Measurements from ENCODE around the gene PCDHB5. TPM values are rescaled to one million over a fixed set of nuclear protein-coding genes. Genes with fewer than 3 reads are reported as not detected.
"Not testable (repeated sequence)": the region's sequence is repeated elsewhere in the genome, so short reads cannot be mapped to it uniquely, and the experiment has no call there.

The PCDHB5 gene
- total and polyA plus RNA-seq, 2 of the 4 experiments (the other 2 are of a cell fraction), result 0.18 to 0.32 TPM

GRCh38 chr5:141102070-141102469 lies 32.9 kb upstream of the PCDHB5 start:
- peaks cover 14% of the 10 kb centered on the region; the same call in 1 of the 2 replicates for H3K9me3 ChIP-seq (ENCODE audit: control insufficient read depth, insufficient read depth, low read length)
- H2AFZ ChIP-seq (replicated peaks; ENCODE audit: low read length, poor library complexity); H3K36me3 ChIP-seq (ENCODE audit: control insufficient read depth, insufficient read depth, low read length); intact Hi-C loops (cut with micrococcal nuclease); H2BK15ac ChIP-seq (ENCODE audit: low read depth, low read length); POLR2A ChIA-PET (ENCODE audit: unreplicated experiment); H3K4me3 ChIP-seq (ENCODE audit: insufficient read depth, low read depth, low read length); H3K27me3 ChIP-seq (ENCODE audit: control insufficient read depth, insufficient read depth, low read length); H3K56ac ChIP-seq (ENCODE audit: extremely low read depth, insufficient read depth, low read length); H4K5ac ChIP-seq (ENCODE audit: low read depth, low read length); H3K23ac ChIP-seq (ENCODE audit: low read depth, low read length); H3K18ac ChIP-seq (ENCODE audit: low read depth, low read length); H2BK20ac ChIP-seq (ENCODE audit: low read depth, low read length); H3K27ac ChIP-seq (ENCODE audit: insufficient read depth, low read length); H3K4me1 ChIP-seq (ENCODE audit: control insufficient read depth, insufficient read depth, low read length); H3K4ac ChIP-seq (ENCODE audit: low read depth, low read length); H3K9ac ChIP-seq (ENCODE audit: low read depth, low read length); DNase-seq; H3K14ac ChIP-seq (replicated peaks; ENCODE audit: low read depth, low read length); dilution Hi-C loops (cut with HindIII; ENCODE audit: low sequenced_read_pairs, unreplicated experiment); H3K4me2 ChIP-seq (ENCODE audit: low read depth, low read length); H4K91ac ChIP-seq (ENCODE audit: insufficient read depth, low read depth, low read length); H2AK5ac ChIP-seq (ENCODE audit: low read depth, low read length); H2AK9ac ChIP-seq (replicated peaks; ENCODE audit: low read depth, low read length, poor library complexity); H3K9me1 ChIP-seq (ENCODE audit: insufficient read depth, low read length); H2BK120ac ChIP-seq (ENCODE audit: low read depth, low read length); H3K79me1 ChIP-seq (ENCODE audit: low read depth in 1 of 2, low read length in 2 of 2); H2BK5ac ChIP-seq (ENCODE audit: low read depth, low read length, poor library complexity, severe bottlenecking); H4K8ac ChIP-seq (ENCODE audit: low read depth in 2 of 2, low read length in 2 of 2); CTCF ChIA-PET; BruUV-seq (replicated peaks); ATAC-seq (ENCODE audit: low read depth); in situ Hi-C loops (cut with MboI; ENCODE audit: low sequenced_read_pairs); H4K20me1 ChIP-seq (ENCODE audit: insufficient read depth, low read length): not testable (repeated sequence)
- no CpG with 5 or more reads among the region's 39 CpGs for WGBS, 2 experiments (ENCODE audit: extremely low coverage in 2 of 2, insufficient read length in 1 of 2)

DNA sequence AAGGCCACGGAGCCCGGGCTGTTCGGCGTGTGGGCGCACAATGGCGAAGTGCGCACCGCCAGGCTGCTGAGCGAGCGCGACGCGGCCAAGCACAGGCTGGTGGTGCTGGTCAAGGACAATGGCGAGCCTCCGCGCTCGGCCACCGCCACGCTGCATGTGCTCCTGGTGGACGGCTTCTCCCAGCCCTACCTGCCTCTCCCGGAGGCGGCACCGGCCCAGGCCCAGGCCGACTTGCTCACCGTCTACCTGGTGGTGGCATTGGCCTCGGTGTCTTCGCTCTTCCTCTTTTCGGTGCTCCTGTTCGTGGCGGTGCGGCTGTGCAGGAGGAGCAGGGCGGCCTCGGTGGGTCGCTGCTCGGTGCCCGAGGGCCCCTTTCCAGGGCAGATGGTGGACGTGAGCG lies 32.5 kb upstream of the PCDHB5 start:
- H3K79me1 ChIP-seq (ENCODE audit: low read depth in 1 of 2, low read length in 2 of 2); H3K4me1 ChIP-seq (ENCODE audit: control insufficient read depth, insufficient read depth, low read length); H3K4me3 ChIP-seq (ENCODE audit: insufficient read depth, low read depth, low read length); H2BK120ac ChIP-seq (ENCODE audit: low read depth, low read length); H3K4ac ChIP-seq (ENCODE audit: low read depth, low read length); H3K9me1 ChIP-seq (ENCODE audit: insufficient read depth, low read length); POLR2A ChIA-PET (ENCODE audit: unreplicated experiment); H3K27me3 ChIP-seq (ENCODE audit: control insufficient read depth, insufficient read depth, low read length); H2BK5ac ChIP-seq (ENCODE audit: low read depth, low read length, poor library complexity, severe bottlenecking); H3K27ac ChIP-seq (ENCODE audit: insufficient read depth, low read length); H3K14ac ChIP-seq (replicated peaks; ENCODE audit: low read depth, low read length); H3K18ac ChIP-seq (ENCODE audit: low read depth, low read length); BruUV-seq (replicated peaks); H2AK5ac ChIP-seq (ENCODE audit: low read depth, low read length); in situ Hi-C loops (cut with MboI; ENCODE audit: low sequenced_read_pairs); H2AFZ ChIP-seq (replicated peaks; ENCODE audit: low read length, poor library complexity); intact Hi-C loops (cut with micrococcal nuclease); H3K9ac ChIP-seq (ENCODE audit: low read depth, low read length); H2BK20ac ChIP-seq (ENCODE audit: low read depth, low read length); H4K20me1 ChIP-seq (ENCODE audit: insufficient read depth, low read length); H4K8ac ChIP-seq (ENCODE audit: low read depth in 2 of 2, low read length in 2 of 2); H3K4me2 ChIP-seq (ENCODE audit: low read depth, low read length); H3K36me3 ChIP-seq (ENCODE audit: control insufficient read depth, insufficient read depth, low read length); dilution Hi-C loops (cut with HindIII; ENCODE audit: low sequenced_read_pairs, unreplicated experiment); CTCF ChIA-PET; H2AK9ac ChIP-seq (replicated peaks; ENCODE audit: low read depth, low read length, poor library complexity); H3K23ac ChIP-seq (ENCODE audit: low read depth, low read length); DNase-seq; H4K91ac ChIP-seq (ENCODE audit: insufficient read depth, low read depth, low read length); H4K5ac ChIP-seq (ENCODE audit: low read depth, low read length); H3K56ac ChIP-seq (ENCODE audit: extremely low read depth, insufficient read depth, low read length); H2BK15ac ChIP-seq (ENCODE audit: low read depth, low read length); ATAC-seq (ENCODE audit: low read depth): not testable (repeated sequence)
- no CpG with 5 or more reads among the region's 38 CpGs for WGBS, 2 experiments (ENCODE audit: extremely low coverage in 2 of 2, insufficient read length in 1 of 2)
- peaks cover 14% of the 10 kb centered on the region; the same call in 1 of the 2 replicates for H3K9me3 ChIP-seq (ENCODE audit: control insufficient read depth, insufficient read depth, low read length)
